Stimulated activated CD4-positive, alpha-beta T cell treated with anti-CD3 and anti-CD28 coated beads, Interleukin-1b, Interleukin-23, amount 100 ng/mL, for 4 hours (primary cell): ENCODE measurements around the gene PPIL4.
A peak's percentile ranks its signal among the peaks of the same experiment; 100 is the strongest.

Experiments
- DNase-seq, 2 donors: peaks; one replicate each; pipeline ENCODE4 v3.0.0-alpha.2; 2020; ENCODE audit warnings: low read depth in 2 of 2

PPIL4 gene, protein sequence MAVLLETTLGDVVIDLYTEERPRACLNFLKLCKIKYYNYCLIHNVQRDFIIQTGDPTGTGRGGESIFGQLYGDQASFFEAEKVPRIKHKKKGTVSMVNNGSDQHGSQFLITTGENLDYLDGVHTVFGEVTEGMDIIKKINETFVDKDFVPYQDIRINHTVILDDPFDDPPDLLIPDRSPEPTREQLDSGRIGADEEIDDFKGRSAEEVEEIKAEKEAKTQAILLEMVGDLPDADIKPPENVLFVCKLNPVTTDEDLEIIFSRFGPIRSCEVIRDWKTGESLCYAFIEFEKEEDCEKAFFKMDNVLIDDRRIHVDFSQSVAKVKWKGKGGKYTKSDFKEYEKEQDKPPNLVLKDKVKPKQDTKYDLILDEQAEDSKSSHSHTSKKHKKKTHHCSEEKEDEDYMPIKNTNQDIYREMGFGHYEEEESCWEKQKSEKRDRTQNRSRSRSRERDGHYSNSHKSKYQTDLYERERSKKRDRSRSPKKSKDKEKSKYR

DNA sequence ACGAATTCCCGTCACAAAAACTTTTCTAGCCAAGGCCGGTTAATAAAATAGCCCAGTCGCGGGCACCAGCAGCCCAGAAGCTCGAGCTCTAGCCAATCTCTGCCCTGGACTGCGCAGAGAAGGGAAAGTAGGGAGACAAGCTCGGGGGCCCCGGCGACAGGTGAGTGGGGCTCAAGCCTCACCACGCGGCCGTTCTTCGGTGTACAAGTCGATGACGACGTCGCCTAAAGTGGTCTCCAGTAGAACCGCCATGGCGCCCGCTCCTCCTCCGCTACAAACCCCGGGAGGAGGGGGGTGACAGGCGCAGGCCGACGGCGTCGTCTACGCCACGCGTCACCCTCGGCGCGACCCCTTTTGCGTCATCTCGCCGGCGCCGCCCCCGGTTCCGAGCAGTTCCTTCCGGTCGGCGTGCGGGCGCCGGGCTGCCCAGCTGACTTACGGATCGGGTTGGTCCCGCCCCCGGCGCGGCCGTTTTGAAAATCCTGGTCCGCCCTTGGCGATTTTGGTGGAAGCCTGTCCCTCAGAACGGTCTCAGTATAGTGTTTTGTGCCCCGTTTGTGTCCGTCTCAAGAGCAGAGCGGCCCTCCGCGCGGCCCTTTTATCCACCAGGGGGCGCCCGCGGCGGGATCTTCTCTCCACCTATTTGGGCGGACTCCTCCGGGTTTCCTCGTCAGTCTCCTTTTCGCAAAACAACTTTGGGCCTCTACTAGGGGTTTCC, at the start of gene PPIL4:
Gene PPIL4, minus strand, starts transcription at position 290 of the 718 bp plus-strand sequence. Its CDS starts 38 bp downstream, at position 252.
- peak; percentile 94 to 96 for DNase-seq

DNA sequence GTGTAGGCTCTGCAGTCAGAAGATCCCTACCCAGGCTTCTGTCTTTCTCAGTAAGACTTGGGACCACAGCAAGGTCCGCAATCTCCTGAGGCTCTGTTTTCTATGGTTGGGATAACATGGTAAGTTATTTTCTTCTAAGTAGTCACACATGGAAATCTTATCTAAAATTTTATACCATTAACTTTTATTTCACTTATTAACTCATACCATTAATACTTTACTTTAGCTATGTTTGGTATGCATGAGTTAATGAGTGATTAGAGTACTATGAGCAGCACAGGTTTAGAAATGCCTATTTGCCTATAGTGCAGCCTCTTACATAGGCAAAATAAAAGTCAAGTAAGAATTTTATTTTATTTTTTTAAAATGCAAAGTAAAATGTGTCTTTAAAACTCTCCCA, 47.6 kb upstream of the PPIL4 start:
- no peak for DNase-seq

DNA sequence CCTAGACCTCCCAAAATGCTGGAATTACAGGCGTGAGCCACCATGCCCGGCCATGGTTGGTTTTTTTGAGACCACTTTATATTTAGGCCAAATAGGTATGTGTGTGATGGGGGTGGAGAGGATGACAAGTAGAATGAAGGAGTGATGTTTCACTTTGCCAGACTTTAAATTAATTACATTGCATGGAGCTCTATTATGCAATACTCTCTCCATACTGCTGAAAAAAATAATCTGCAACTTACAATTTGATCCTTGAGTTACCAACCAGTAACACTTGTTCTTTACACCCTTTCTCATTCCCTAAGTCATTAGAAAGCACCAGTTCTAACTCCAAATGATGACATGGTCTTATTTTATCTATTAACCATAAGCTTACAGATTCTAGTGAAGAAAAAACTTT, 47.1 kb upstream of the PPIL4 start:
- DNase-seq = no peak

DNA sequence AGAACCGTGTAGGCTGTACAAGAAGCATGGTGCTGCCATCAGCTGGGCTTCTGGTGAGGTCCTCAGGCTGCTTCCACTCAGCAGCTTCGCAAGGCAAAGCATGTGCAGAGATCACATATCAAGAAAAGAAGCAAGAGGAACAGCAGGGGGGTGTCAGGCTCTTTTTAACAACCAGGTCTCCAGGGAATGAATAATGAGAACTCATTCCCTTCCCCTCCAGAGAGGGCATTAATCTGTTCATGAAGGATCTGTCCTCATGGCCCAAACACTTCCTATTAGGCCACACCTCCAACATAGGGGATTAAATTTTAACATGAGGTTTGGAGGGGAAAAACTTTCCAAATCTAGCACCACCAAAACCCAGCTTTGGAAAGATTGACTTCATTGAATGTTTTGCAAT, 40.3 kb upstream of the PPIL4 start:
- DNase-seq = no peak

DNA sequence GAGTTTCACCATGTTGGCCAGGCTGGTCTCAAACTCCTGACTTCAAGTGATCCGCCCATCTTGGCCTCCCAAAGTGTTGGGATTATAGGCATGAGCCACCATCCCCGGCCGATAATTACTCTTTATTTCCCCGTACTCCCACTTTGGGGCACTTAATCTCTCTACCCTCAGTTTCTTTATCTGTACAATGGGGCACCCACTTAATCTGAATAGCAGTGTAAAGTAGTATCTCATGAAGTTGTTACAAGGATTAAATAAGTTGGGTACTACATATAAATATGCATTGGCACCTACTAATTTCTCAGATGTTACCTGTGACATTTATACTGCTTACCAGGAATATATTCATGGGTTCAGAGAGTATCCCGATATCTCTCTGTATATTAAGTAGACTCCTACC, 35.5 kb upstream of the PPIL4 start:
- DNase-seq = no peak

DNA sequence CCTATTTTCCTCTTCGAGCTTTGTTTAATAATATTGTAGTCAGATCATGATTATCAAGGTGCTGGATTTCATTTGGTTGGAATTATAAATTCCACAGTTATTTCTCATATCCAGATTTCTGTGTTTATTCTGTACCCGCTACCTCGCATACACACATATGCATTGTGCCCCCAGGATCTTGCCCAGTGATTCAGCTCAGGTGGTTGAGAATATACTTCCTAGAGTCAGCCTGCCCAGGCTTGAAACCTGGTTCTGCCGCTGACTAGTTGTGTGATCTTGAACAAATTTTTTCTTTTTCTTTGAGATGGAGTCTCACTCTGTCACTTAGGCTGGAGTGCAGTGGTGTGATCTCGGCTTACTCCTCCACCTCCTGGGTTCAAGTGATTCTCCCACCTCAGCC, 35.0 kb upstream of the PPIL4 start:
- DNase-seq = no peak

DNA sequence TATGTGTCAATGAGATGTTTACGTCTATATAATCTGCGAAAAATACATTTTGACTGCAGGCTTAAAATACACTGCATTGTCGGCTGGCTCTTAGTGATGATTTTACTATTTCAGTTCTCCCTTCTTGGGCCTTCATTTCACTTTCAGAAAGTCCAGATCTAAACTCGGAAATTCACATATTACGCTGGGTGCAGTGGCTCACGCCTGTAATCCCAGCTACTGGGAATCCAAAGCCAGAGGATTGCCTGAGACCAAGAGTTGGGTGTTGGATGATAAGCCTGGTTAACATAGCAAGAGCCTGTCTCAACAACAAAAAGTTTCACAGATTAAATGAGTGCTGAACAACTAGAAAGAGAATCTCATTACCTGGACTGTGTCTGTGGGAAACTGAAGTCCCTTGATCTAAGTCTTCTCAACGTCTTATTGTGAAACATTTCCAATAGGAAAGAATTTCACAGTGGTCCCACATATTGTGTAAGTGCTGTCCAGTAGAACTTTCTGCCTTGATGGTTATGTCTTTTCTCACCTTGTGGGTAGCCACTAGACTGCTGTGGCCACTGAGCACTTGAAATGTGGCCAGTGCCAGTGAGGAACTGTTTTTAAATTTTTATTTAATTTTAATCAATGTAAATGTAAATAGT, 22.2 kb upstream of the PPIL4 start:
- no peak for DNase-seq

DNA sequence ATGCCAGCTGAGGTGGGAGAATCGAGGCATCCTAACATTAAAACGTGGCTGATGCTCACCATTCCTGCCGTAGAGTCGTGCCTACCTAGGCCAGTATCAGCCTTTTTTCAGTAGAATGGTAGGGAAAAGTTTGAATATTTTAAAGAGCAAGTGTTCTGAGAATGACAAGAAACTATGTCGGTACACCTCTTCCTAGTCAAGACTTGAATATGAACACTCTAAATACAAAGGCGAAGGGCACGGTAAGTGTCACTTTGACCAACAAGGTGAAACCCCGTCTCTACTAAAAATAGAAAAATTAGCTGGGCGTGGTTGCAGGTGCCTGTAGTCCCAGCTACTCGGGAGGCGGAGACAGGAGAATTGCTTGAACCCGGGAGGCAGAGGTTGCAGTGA, 21.3 kb upstream of the PPIL4 start:
- DNase-seq = no peak

DNA sequence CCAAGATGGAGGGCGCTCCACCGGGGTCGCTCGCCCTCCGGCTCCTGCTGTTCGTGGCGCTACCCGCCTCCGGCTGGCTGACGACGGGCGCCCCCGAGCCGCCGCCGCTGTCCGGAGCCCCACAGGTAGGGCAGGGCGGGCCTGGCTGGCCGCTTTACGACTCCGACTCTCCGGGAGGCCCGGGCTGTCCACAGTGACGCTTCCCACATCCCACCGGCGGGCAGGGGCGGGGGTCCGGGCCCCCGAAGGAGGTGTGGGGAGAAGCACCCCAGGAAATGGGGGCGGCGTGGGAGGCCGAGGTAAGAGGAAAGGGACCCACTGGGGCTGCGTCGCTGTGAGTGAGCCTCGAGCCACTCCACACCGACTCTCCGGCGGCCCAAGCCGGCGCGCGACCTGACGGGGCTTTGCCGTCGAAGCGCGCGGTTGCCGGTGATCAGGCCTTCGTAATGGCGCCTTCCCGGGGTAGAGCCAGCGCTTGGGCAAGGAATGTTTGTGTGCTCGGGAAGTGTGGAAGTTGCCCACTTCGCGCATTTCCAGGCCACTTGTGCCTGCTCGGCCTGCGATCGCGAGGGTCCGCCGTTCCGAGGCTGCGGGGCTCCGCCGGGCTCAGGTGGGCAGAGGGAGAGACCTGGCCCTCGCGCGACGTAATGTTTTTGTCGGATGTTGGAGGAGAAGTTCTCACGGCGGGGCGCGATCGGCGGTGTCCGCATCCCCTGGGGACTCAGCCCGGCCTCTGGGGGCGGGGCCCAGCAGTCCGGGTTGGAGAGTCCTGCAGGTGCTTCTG, 20.8 kb upstream of the PPIL4 start:
- peak; percentile 44 to 52 for DNase-seq

DNA sequence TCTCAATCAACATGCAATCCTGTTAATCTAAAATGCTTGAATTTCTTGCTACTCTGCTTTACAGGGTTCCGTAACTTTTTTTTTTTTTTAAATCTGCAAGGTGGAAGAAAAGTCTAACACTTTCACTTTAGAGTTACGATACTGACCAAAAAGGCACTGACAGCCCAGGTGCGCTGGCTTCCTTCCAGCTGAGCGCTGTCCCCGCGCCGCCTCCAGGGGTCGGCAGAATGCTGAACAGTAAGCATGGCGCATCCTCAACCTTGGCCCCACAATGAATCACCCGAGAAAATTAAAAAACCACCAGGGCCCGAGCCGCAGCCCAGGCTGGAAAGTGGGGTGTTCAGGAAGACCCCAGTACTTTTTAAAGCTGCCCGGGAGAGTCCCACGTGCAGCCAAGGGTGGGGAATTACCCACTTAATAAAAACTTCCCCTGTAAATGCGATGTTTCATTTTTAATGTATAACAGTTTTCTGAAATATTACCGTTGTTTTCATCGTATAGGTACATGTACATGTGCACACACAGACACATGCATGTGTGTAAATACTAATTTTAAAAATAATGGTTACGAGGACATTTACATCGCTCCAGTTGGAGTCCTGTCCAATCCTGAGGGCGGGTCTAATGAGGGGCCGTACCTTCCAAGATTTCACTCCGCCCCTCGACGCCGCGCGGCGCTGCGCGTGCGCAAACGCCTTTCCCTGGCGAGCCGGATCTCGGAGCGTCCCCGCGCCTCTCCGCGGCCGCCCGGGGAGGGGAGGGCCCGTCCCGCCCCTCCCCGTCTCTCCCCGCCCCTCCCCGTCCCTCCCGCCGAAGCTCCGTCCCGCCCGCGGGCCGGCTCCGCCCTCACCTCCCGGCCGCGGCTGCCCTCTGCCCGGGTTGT, 19.9 kb upstream of the PPIL4 start, which contains the start of gene GINM1:
Gene GINM1, plus strand, starts transcription at position 849 of the 883 bp plus-strand sequence. CDS start 40 bp downstream, outside the sequence.
- DNase-seq = peak; percentile 94

DNA sequence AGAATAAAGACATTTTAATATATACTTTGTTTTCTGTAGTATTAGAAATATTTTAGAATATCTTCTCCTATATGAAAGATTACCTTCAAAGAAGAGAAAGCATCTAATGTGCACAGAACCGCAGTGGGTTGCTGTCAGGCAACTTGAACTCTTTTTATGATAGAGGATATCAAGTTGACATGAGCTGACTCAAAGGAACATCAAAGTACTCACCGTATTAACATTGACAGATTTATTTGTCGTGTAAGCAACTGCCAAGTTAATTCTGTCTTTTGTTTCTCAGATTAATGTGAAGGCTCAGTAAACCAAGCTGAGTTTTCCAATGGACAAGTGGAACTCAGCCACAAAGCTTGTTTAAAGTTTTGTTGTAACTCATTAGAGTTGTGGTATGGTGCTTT, 18.1 kb upstream of the PPIL4 start:
- no peak for DNase-seq

DNA sequence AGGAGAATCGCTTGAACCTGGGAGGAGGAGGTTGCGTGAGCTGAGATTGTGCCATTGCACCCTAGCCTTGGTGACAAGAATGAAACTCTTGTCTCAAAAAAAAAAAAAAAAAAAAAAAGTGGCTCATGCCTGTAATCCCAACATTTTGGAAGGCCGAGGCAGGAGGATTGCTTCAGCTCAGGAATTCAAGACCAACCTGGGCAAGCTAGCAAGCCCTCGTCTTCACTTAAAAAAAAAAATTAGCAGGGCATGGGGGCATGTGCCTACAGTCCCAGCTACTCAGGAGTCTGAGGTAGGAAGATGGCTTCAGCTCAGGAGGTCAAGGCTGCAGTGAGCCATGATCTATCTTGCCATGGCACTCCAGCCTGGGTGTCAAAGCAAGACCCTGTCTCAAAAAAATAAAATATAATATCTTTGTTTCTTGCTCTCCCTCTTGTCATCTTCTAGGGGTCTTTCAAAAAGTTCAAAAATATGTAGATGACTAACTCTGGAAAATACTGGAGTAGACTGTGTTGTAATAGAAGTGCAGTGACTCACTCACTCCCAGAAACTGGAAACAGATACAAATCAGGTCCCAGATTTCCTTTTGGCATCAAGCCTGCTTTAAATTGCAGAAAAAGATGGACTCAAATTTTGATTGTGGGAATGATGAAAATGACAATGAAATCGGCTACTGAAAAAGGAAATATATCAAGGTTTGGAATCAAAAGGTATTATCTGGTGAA, 17.5 kb upstream of the PPIL4 start:
- DNase-seq = no peak

DNA sequence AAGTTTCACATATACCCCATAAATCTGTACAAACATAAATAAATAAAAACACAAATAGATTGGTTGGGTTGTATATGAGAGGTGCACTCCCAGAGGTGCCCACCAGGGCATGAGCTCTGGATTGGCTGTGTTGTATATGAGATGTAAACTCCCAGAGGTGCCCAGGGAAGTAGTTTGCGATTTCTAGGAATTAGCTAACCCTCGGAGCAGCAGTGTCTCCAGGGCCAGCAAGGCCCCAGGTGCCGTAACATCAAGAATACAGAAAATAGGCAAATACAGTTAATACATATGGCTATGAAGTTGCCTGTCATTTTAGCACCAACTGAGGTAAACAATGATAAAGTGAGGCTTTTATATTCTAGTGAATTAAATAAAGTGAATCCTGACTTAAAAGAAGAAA, 14.9 kb upstream of the PPIL4 start:
- DNase-seq = no peak

DNA sequence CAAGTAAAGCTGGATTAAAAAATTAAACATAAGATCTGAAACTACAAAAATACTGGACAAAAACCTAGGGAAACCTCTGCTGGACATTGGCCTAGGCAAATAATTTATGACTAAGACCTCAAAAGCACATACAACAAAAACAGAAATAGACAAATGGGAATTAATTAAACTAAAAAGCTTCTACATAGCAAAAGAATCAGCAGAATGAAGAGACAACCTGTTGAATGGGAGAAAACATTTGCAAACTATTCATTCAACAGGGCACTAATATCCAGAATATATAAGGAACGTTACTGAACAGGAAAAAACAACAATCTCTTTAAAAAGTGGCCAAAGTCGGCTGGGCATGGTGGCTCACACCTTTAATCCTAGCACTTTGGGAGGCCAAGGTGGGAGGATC, 13.5 kb upstream of the PPIL4 start:
- DNase-seq = no peak

DNA sequence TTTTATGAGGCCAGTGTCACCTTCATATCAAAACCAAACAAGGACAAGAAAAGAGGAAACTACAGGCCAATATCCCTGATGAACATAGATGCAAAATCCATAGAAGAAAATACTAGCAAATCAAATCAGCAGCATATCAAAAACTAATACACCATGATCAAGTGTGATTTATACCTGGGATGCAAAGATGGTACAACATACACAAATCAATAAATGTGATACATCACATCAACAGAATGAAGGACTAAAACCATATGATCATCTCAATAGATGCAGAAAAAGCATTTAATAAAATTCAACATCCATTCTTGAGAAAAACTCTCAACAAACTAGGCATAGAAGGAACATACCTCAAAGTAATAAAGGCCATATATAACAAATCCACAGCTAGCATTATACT, 12.2 kb upstream of the PPIL4 start:
- DNase-seq = no peak

DNA sequence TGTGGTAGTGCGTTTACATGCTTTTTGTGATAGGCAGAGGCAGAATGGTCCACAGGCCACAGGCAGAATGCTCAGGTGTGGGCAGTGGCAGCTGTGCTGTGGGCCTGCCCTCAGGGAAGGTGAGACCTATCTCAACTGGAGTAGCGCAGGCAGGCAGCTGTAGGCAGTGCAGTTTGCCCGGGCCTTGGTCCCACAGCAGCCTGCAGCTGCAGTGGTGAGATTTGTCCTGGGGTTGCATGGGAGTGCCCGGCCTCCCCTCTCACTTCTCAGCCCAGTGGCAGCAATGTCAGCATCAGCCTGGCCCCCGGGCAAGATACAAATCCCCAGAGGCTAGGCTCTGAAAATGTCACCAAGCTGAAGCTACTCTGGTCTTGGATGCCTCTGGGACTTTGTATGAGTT, 6.1 kb upstream of the PPIL4 start:
- DNase-seq = no peak

DNA sequence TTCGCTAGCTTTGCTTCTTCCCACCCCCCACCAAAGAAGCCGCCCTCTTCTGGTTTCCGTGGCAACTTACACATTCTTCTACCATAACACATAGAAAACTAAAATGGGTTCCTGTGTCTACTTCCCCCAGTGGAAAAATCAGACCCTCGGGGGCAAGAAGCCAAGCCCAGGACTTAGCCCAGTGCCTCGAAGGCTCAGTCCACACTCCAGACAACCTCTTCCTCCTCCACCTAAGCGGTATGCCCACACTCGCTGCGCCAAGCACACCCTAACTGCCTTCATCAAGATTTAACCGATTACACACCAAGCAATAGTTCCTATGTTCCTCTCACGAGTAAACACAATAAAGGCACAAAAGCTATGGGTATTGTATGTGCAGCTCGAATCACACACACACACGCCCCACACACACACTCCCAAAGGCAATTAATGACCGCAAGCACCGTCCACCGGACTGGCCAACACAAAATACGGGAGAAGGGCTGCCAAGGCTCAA, 537 bp downstream of the PPIL4 start:
- peak; percentile 7 to 34 for DNase-seq

DNA sequence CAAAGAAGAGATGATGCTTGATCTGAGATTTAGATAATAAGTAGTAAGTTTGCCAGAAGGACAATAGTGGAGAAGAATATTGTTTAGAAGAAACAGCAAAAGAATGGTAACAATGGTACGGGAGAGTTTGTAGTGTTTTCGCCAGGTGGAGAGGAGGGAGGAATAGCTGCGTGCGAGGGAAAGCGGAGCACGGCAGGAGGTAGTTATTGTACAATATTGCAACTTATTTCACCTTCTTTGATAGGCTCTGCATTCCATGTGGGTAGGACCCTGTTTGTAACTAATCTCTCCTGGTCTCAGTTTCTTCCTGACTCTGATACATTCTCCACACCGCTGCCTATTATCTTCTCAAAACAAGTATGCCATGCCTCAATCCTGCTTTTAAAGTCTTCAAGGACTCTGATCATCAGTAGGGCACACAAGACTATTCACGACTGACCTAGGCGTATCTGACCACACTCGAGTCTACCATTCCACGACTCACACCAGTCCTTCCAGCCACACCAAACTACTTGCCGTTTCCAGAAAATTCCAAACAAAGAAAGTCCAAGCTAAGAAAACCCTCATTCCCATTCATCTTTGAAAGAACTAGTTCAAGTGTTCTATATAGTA, 1.1 kb downstream of the PPIL4 start:
- no peak for DNase-seq

DNA sequence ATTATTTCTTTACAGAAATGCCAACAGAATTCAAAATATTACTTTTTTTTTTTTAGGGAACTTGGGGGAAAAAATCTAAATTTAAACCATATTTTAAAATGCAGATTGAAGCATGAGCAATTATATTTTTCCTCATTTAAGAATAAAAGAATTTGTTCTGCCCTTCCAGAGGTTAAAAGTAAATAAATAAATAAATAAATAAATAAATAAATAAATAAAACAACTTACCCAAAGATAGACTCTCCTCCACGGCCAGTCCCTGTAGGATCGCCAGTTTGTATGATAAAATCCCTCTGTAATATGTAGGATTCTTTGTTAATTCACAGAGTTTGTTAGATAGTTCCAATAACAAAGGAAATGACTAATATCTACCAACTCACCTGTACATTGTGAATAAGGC, 4.7 kb downstream of the PPIL4 start:
- DNase-seq = no peak
